Endothelial cell of umbilical vein (primary cell): ENCODE measurements around the gene PGAM5. TPM values are rescaled to one million over a fixed set of nuclear protein-coding genes. Genes with fewer than 3 reads are reported as not detected.

Experiments used
- BruUV-seq: library from RNA; stranded (reverse); fragments of 400-500 nt; replicated peaks from 2 replicates; lab custom pipeline; 2021; lab: Mats Ljungman, UMichigan
- CTCF ChIA-PET: fragments of 300-600, 350-600 bp; sonication (Branson Sonifier 250); formaldehyde crosslinking; loops from one replicate; lab custom pipeline; 2021; ENCODE audit warnings: antibody characterized with exemption, inconsistent platforms; lab: Charles Lee
- POLR2A ChIA-PET: fragments of 300-600, 350-600 bp; sonication (Branson Sonifier 250); formaldehyde crosslinking; loops from one replicate; lab custom pipeline; 2021; ENCODE audit warnings: antibody characterized with exemption, inconsistent platforms; lab: Charles Lee
- DNase-seq: peaks from one replicate; pipeline ENCODE4 v3.0.0-alpha.2; 2011; ENCODE audit warnings: low read depth, low spot score
- FAIRE-seq: peaks from 2 replicates; lab custom pipeline; 2011; peaks lifted over from hg19 to GRCh38; lab: Jason Lieb, UNC
- H2AFZ ChIP-seq: 2 replicates; pipeline ENCODE4 v1.6.0; 2012; ENCODE audit warnings: low read depth, low read length, control low read depth, inconsistent platforms
- H3K27ac ChIP-seq: 2 replicates; pipeline ENCODE4 v1.5.1; 2011; ENCODE audit warnings: low read depth, mild to moderate bottlenecking, control low read depth, low read length, moderate library complexity; ENCODE audit not compliant: insufficient read depth
- H3K27me3 ChIP-seq, 2 experiments: 2 replicates each; pipeline versions ENCODE4 v1.6.0 to v1.6.1; 2011; ENCODE audit warnings: low read length in 2 of 2, mixed read lengths in 1 of 2; ENCODE audit not compliant: control insufficient read depth in 2 of 2, insufficient read depth in 2 of 2
- H3K36me3 ChIP-seq, 2 experiments: 2 replicates in 1 of 2; 3 replicates in 1 of 2; pipeline ENCODE4 v1.5.1; 2011; ENCODE audit warnings: low read length in 2 of 2, mild to moderate bottlenecking in 1 of 2, moderate library complexity in 1 of 2; ENCODE audit not compliant: control insufficient read depth in 2 of 2, insufficient read depth in 2 of 2; ENCODE audit errors: extremely low read depth in 1 of 2
- H3K4me1 ChIP-seq: 3 replicates; pipeline ENCODE4 v1.5.1; 2011; ENCODE audit warnings: mild to moderate bottlenecking, low read length; ENCODE audit not compliant: control insufficient read depth, insufficient read depth; ENCODE audit errors: extremely low read depth
- H3K4me2 ChIP-seq: 2 replicates; pipeline ENCODE4 v1.6.1; 2011; ENCODE audit warnings: low read length, control low read depth, mixed read lengths; ENCODE audit not compliant: insufficient read depth
- H3K4me3 ChIP-seq, 3 experiments: fragments of 200-600 bp in 1 of 3; sonication (generic), shearing (Covaris generic) in 1 of 3; replicated peaks in 1 of 3; 2 replicates each; pipeline ENCODE4 v1.5.1; 2011 to 2016; ENCODE audit warnings: control low read depth in 3 of 3, low read length in 3 of 3, mild to moderate bottlenecking in 2 of 3, inconsistent platforms in 1 of 3, low read depth in 1 of 3, moderate library complexity in 1 of 3; ENCODE audit not compliant: insufficient read depth in 1 of 3
- H3K79me2 ChIP-seq: 2 replicates; pipeline ENCODE4 v1.6.0; 2012; ENCODE audit warnings: low read length, inconsistent platforms; ENCODE audit not compliant: control insufficient read depth, insufficient read depth
- H3K9ac ChIP-seq: replicated peaks from 2 replicates; pipeline ENCODE3; 2011; ENCODE audit warnings: low read length, control low read depth; ENCODE audit not compliant: insufficient read depth; ENCODE audit errors: extremely low read depth
- H3K9me1 ChIP-seq: replicated peaks from 3 replicates; pipeline ENCODE4 v1.6.0; 2011; ENCODE audit warnings: mild to moderate bottlenecking, low read length; ENCODE audit not compliant: control insufficient read depth, insufficient read depth; ENCODE audit errors: extremely low read depth
- H3K9me3 ChIP-seq: replicated peaks from 2 replicates; pipeline ENCODE4 v1.5.1; 2012; ENCODE audit warnings: low read length, inconsistent platforms; ENCODE audit not compliant: control insufficient read depth, insufficient read depth
- H4K20me1 ChIP-seq: replicated peaks from 2 replicates; pipeline ENCODE3; 2011; ENCODE audit warnings: mild to moderate bottlenecking, low read length; ENCODE audit not compliant: control insufficient read depth, insufficient read depth; ENCODE audit errors: extremely low read depth
- CTCF ChIP-seq, 2 donors: IDR thresholded peaks; 1 replicate in 1 of 2; 2 replicates in 1 of 2; pipeline ENCODE4 v1.5.1; 2011; ENCODE audit warnings: low read length in 2 of 2, mild to moderate bottlenecking in 2 of 2, moderate library complexity in 2 of 2, control low read depth in 1 of 2, inconsistent platforms in 1 of 2, low read depth in 1 of 2; ENCODE audit not compliant: insufficient read depth in 1 of 2; ENCODE audit errors: extremely low read depth in 1 of 2
- EZH2 ChIP-seq: IDR thresholded peaks from 2 replicates; pipeline ENCODE4 v1.6.1; 2012; ENCODE audit warnings: borderline replicate concordance, low read depth, mild to moderate bottlenecking, moderate library complexity, low read length, inconsistent platforms; ENCODE audit not compliant: severe bottlenecking
- FOS ChIP-seq: IDR thresholded peaks from 2 replicates; pipeline ENCODE4 v1.6.1; 2011; ENCODE audit warnings: mild to moderate bottlenecking, low read length, moderate library complexity, borderline replicate concordance; ENCODE audit not compliant: insufficient read depth
- GATA2 ChIP-seq: IDR thresholded peaks from 2 replicates; pipeline ENCODE4 v1.7.0; 2011; ENCODE audit warnings: low read depth, mild to moderate bottlenecking, moderate library complexity, mixed read lengths, low read length; ENCODE audit not compliant: insufficient read length, insufficient read depth
- JUN ChIP-seq: IDR thresholded peaks from 2 replicates; pipeline ENCODE4 v1.6.1; 2011; ENCODE audit warnings: borderline replicate concordance, low read depth; ENCODE audit not compliant: insufficient read length, insufficient read depth
- MAX ChIP-seq: IDR thresholded peaks from 2 replicates; pipeline ENCODE4 v1.6.1; 2011; ENCODE audit not compliant: insufficient read depth, insufficient read length
- POLR2A ChIP-seq: IDR thresholded peaks from 2 replicates; pipeline ENCODE4 v1.6.1; 2012; ENCODE audit warnings: low read depth, mild to moderate bottlenecking, control low read depth, low read length
- POLR2AphosphoS5 ChIP-seq: IDR thresholded peaks from 2 replicates; pipeline ENCODE4 v1.6.1; 2012; ENCODE audit warnings: low read depth, mild to moderate bottlenecking, control low read depth, low read length, moderate library complexity; ENCODE audit not compliant: insufficient read depth
- dilution Hi-C: fragments of 300-500 bp; cut with MboI; formaldehyde crosslinking; loops from one replicate; pipeline ENCODE4 v1.15.0; 2019; ENCODE audit warnings: low sequenced_read_pairs; ENCODE audit not compliant: extremely low pct_ligation_motif_present
- intact Hi-C: fragments of 100-400 bp; cut with micrococcal nuclease; formaldehyde crosslinking; loops from one replicate; pipeline ENCODE4 v1.10.0; 2022
- polyA plus RNA-seq, 4 experiments: library from polyadenylated mRNA; depleted of rRNA in 3 of 4; stranded (reverse) in 3 of 4; unstranded in 1 of 4; fragments of >200 nt; gene quantifications; 2 replicates each; pipeline versions ENCODE4 v1.2.1 to v1.2.3, GENCODE V29; 2011 to 2012; ENCODE audit warnings: missing spikeins in 1 of 4
- total RNA-seq: library from RNA; stranded (reverse); gene quantifications from 2 replicates; pipeline ENCODE4 v1.2.3, GENCODE V29; 2021

The PGAM5 gene
- total and polyA plus RNA-seq, 2 donors (not counting 3 experiments of a cell fraction or from before 2014, with no cell fraction given), result 23.1 to 52.8 TPM

- ChIA-PET CTCF (no interaction called here), POLR2A (no interaction called here)
- no peaks in the 10 kb centered on the region for H4K20me1 ChIP-seq
- H3K27ac ChIP-seq, result no peak overlapping the region
- no peak overlapping the region for H3K4me3 ChIP-seq
- FAIRE-seq (no peak), DNase-seq (no peak)
- no peaks in the 10 kb centered on the region for H3K4me1 ChIP-seq
- BruUV-seq, result no TSS peak
- H3K9me1 ChIP-seq, result no peaks in the 10 kb centered on the region
- H3K9ac ChIP-seq, result no peak overlapping the region
- no peak for TF ChIP-seq JUN
- intact Hi-C loops (no loop called here), dilution Hi-C loops (no loop called here)
- H2AFZ ChIP-seq, result no peak overlapping the region
- no peaks in the 10 kb centered on the region for H3K9me3 ChIP-seq
- no peaks in the 10 kb centered on the region for H3K27me3 ChIP-seq
- H3K36me3 ChIP-seq, result peaks cover 29 to 66% of the 10 kb centered on the region in 2 experiments
- no peak overlapping the region for H3K4me2 ChIP-seq
- H3K79me2 ChIP-seq, result peaks cover 8% of the 10 kb centered on the region
Observed at GRCh38 chr12:132736913-132737312, 26.3 kb downstream of the PGAM5 start.

GRCh38 chr12:132739600-132740312 is 29.1 kb downstream of the PGAM5 start:
- no peak overlapping the region for H3K9ac ChIP-seq

More at GRCh38 chr12:132739600-132740312, 29.1 kb downstream of the PGAM5 start:
- no peaks in the 10 kb centered on the region for H3K4me1 ChIP-seq
- H3K27me3 ChIP-seq, result no peaks in the 10 kb centered on the region
- BruUV-seq, result no TSS peak
- no peak overlapping the region for H3K27ac ChIP-seq
- peaks cover 30 to 61% of the 10 kb centered on the region in 2 experiments for H3K36me3 ChIP-seq
- DNase-seq (no peak), FAIRE-seq (no peak)
- H3K4me3 ChIP-seq, result no peak overlapping the region
- no peaks in the 10 kb centered on the region for H3K9me1 ChIP-seq
- no peaks in the 10 kb centered on the region for H3K9me3 ChIP-seq
- intact Hi-C loops (no loop called here), dilution Hi-C loops (no loop called here)
- no peak for TF ChIP-seq FOS
- no peak for TF ChIP-seq MAX
- TF ChIP-seq JUN, result no peak
- TF ChIP-seq GATA2, result no peak
- TF ChIP-seq CTCF (IDR thresholded peaks at IDR 0.05; ENCODE audit: extremely low read depth in 1 of 2, insufficient read depth in 1 of 2, low read depth in 1 of 2, low read length in 2 of 2), result no peak
- no peak for TF ChIP-seq POLR2A
- TF ChIP-seq EZH2, result no peak
- TF ChIP-seq POLR2AphosphoS5, result no peak
- H3K79me2 ChIP-seq, result peaks cover 27% of the 10 kb centered on the region
- no peak overlapping the region for H2AFZ ChIP-seq
- ChIA-PET CTCF (no interaction called here), POLR2A (no interaction called here)
- no peaks in the 10 kb centered on the region for H4K20me1 ChIP-seq
- H3K4me2 ChIP-seq, result no peak overlapping the region
